Measurements from ENCODE around the gene TCFL5.

TCFL5 gene

DNA sequence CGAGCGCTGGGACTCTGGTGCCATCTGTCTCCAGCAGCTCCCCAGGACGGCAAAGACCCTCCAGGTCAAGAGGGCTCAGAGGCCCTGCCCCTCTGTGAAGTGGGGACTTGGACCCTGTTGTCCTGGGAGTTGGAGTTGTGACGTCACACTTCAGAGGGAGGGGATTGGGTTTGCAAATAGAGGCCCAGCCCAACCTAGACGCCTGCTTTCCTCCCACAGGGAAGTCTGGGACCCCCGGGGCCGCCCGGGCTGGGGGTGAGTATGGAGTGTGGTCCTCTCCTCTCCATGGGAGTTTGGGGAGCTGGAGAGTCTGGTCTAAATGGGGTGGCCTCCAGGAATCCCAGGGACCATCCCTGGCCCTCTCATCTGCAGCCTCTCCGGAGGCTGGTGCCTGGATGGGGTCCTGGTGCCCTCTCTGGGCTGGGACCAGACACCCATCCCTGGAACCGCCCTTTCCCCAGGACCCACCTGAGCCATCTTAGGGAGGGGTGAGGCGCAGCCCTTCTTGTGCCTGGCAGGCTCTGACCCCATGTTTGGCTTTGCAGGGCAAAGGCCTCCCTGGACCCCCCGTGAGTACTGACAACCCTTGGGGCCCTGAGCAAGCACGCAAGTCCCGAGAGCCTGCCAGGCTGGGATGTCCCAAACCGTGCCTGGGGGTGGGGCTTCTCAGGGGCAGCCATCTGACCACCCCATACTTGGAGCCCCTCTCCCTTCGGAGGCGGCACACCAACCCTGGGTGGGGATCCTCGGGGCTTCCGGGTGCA lies 40.5 kb downstream of the TCFL5 start:
- no peak for DNase-seq

- no peak for DNase-seq
Measured at GRCh38 chr20:62820208-62820961, 41.2 kb downstream of the TCFL5 start.

DNA sequence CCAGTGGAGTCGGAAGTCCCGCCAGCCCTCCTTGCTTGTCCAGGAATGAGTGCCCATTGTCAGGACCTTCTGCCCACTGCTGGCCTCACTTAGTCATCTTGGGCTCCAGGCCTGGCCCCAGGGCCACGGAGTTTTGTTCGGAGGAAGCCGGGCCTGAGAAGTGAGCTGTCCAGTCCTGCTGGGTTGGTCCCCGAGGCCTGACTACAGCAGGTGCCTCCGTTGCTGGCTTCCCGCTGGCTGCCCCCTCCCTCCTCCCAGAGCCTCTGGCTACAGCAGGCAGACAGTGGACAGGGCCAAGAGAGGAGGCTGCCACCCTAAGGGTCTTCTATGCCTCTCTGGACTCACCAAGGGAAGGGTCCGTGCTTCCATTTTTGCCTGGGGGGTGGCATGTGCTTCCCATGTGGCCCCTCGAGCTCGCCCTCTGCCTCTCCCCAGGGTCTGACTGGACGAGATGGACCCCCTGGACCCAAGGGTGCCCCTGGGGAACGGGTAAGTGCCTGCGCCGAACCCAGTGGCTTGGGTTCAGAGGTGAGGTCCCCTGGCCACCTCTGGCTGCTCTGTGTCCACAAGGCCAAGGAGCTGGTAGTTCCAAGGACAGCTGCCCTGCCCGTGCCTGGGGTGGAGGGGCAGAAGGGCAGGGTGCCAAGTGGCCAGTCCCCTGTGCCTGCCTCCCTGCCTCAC lies 42.0 kb downstream of the TCFL5 start:
- no peak for DNase-seq

- DNase-seq, result no peak
Measured at GRCh38 chr20:62818592-62819493, 42.8 kb downstream of the TCFL5 start.

- DNase-seq, result no peak
Measured at GRCh38 chr20:62817975-62818591, 43.5 kb downstream of the TCFL5 start.

- no peak for DNase-seq
Measured at GRCh38 chr20:62816884-62817873, 44.4 kb downstream of the TCFL5 start, which contains the start of gene COL9A3. Gene COL9A3, plus strand, starts transcription at chr20:62817050. Its CDS starts 15 bp downstream, at chr20:62817065.

GRCh38 chr20:62816031-62816883 lies 45.4 kb downstream of the TCFL5 start:
- DNase-seq, result no peak

GRCh38 chr20:62815066-62815991 lies 46.3 kb downstream of the TCFL5 start:
- DNase-seq, result no peak

DNA sequence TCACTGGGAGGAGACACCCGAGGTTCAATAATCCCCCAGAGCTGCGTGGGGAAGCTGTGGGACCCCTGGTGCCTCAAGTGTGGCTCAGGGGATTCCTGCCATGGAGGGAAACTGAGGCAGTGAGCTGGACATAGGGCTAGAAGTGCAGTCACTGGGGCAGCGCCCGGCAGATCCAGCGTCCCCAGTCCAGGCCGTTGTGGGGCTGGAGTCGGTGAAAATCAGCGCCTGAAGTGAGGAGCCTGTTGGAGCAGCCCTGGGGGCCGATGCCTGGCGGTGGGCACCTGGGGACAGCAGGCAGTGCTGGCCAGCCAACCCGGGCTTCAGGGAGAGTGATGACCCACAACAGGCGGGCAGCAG lies 46.9 kb downstream of the TCFL5 start:
- DNase-seq, result no peak

DNA sequence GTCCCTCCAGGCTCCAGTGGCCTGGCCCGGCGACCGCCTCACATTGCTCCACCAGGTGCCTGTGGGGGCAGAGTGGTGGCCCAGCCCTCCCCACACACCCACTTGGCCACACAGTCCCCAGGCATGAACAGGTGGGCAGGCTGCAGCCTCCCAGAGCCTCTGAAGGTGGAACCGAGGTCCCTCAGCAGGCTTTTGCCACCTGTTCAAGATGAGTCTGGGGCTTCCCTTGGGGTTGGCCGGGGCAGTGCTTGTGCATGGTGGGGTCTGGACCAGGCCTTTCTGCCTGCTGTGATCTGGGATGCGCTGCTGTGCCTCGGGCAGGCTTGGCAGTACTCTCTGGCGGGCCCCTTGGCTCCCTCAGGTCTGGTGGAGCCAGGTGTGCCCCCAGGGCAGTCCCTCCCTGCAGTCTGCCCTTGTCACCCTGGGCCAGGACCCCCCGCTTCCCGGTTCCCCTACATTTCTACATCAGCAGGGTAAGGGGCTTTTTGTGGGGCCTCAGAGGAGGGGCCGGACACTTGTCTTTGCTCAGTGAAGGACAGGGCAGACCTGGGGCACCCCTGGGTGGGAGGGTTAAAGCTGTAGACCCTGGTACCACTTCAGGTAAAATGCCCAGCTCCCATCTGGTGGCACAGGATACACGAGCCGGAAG lies 47.4 kb downstream of the TCFL5 start:
- no peak for DNase-seq

DNA sequence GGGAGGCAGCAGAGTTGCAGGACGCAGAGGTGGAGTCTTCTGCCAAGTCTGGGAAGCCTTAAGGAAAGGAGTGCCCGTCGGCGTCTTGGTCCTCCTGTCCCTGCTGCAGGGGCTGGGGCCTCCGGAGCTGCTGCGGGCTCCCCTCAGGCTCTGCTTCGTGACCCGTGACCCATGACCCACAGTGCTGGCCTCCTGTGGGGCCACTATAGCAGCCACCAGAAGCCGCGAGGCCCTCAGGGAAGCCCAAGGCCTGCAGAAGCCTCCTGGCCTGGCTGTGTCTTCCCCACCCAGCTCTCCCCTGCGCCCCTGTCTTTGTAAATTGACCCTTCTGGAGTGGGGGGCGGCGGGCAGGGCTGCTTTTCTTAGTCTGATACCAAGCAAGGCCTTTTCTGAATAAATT lies 48.0 kb downstream of the TCFL5 start:
- DNase-seq, result no peak

DNA sequence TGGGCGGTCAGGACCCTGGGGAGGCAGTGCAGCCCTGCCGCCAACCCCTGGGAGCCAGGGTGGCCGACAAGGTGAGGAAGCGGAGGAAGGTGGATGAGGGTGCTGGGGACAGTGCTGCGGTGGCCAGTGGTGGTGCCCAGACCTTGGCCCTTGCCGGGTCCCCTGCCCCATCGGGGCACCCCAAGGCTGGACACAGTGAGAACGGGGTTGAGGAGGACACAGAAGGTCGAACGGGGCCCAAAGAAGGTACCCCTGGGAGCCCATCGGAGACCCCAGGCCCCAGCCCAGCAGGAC lies 48.8 kb downstream of the TCFL5 start:
- DNase-seq, result no peak

GRCh38 chr20:62812181-62812906 lies 49.3 kb downstream of the TCFL5 start:
- no peak for DNase-seq

DNA sequence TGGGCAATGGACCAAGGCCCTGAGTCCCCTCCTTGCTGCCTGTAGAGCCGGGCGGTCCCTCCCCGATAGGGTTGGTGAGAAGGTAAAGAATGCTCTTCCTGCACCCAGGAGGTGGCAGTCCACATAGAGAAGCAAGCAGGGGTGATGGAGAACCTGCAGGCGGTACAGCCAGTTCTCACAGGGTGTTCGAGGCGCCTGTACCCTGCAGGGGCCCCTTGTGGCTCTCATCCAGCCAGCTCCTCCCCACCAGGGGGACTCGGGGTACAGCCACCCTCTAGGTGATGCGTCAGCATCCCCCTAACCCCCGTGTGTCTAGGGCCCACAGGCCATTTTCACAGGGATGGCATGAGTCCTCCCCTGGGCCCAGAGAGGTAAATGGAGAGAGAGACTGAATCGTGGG lies 49.9 kb downstream of the TCFL5 start:
- no peak for DNase-seq

- no peak for DNase-seq
Measured at GRCh38 chr20:62811320-62811719, 50.3 kb downstream of the TCFL5 start.

GRCh38 chr20:62809530-62810428 lies 51.8 kb downstream of the TCFL5 start:
- DNase-seq, result no peak
